GM18505 (cell line): ENCODE data around the gene LMAN1L.

Source experiments
- ATAC-seq: cut with Tn5 transposase; IDR thresholded peaks from one replicate; pipeline ENCODE4 v1.9.1; 2021; ENCODE audit not compliant: unreplicated experiment
- POLR2A ChIP-seq: IDR thresholded peaks from 4 replicates; pipeline ENCODE4 v1.6.1; 2011; ENCODE audit warnings: borderline replicate concordance; ENCODE audit not compliant: insufficient read depth, insufficient read length; ENCODE audit errors: extremely low read depth

LMAN1L gene

DNA sequence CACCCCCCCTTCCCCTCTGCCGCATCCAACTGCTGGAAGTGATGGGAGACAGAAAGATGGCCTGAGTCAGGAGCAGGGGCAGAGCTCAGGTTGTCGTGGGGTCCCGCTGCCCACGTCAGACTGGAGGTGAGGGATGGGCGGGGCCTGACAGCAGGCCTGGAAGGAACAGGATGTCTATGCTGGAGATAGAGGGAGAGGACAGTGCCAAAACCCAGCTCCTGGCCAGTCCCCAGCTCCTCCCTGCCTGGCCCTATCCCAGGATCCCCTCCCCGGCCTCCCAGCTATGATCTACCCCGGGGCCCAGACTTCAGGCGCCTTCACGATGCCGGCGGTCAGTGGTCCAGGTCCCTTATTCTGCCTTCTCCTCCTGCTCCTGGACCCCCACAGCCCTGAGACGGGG is at the start of gene LMAN1L:
Gene LMAN1L (plus strand): TSS at position 303 of the 400 bp plus-strand sequence. CDS start 20 bp downstream, at position 323.
- TF ChIP-seq POLR2A = no peak
- no peak for ATAC-seq

DNA sequence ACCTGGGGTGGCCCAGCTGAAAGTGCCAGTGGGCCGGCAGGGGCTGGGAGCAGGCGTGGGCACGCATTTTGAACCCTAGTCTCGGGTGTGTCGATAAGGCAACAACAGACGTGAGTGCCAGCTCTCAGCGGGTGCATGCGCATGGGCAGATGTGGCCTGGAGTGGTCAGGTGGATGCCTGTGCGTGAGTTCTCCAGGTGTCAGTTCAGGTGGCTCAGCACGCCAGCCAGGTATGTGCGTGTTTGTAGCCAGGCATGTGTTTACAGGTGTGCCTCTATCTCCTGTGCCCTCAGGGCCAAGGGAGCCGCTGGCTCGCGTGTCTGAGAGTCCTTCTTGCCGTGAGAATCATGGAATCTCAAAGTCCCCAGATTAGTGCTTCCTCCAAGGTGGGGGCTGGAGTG is 49.2 kb upstream of the LMAN1L start:
- TF ChIP-seq POLR2A = no peak
- ATAC-seq = no peak

DNA sequence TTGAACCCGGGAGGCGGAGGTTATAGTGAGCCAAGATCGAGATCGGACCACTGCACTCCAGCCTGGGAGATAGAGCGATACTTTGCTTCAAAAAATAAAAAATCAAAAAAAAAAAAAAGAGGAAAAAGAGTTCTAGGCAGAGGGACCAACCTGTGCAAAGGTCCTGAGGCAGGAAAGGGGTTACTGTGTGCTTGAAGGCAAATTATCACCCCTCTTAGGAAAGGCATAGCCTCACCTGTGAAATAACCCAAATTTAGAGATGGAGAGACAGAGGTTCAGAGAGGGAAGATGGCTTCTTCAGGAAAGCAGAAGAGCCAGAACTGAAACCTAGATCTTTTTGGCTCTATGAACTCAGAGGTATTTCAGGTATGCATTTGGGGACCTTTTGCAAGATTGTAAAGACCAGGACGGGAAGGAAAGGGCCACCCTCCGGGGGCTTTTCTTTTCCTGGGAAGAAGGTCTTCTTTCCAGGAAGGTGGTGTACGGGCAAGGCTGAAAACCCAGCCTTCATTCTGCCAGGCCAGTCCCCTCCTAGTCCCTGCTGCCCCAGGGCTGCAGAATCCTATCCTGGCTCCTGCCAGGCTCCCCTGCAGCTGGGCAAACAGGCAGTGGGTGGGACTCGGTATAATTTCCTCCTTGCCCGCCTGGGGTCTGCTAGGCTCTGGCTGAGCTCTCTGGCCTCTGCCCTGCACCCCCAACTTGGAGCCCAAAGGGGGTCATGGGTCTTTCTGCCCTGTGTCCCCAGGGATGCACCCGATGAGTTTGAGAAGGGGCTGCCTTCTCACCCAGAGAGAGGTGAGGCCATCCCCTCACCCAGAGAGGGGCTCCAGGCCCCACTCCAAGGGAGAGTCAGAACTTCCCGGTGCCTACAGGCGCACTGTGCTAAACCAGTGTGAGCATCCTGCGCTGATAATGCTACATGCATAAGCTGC is 45.2 kb upstream of the LMAN1L start:
- no peak for ATAC-seq
- no peak for TF ChIP-seq POLR2A

DNA sequence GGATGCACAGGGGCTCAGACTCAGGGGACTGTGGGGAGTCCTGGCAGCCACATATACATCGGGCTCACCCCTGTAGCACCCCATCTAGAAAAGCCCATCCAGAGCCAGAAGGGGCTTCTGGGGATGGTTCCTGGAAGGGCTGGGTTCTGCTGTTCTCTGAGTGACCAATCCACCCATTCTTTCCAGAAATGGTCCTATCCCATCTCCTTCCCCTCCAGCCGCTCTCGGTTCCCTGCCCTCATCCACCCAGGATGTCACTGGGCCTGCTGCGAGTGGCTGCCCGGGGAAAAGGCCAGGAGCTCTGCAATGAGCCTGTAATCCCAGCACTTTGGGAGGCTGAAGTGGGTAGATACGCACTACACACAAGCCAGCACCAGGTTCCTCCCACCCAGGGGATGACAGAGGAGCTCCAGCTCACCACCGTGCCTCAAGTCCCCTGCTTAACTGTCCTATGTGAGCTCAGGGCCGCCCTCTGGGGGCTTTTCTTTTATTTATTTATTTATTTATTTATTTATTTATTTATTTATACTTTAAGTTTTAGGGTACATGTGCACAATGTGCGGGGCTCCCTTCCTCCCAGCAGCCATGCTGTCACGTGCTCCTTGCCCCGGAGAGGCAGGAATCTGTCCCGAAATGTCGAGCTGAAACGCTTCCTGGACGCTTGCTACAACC is 44.4 kb upstream of the LMAN1L start:
- no peak for TF ChIP-seq POLR2A
- no peak for ATAC-seq

DNA sequence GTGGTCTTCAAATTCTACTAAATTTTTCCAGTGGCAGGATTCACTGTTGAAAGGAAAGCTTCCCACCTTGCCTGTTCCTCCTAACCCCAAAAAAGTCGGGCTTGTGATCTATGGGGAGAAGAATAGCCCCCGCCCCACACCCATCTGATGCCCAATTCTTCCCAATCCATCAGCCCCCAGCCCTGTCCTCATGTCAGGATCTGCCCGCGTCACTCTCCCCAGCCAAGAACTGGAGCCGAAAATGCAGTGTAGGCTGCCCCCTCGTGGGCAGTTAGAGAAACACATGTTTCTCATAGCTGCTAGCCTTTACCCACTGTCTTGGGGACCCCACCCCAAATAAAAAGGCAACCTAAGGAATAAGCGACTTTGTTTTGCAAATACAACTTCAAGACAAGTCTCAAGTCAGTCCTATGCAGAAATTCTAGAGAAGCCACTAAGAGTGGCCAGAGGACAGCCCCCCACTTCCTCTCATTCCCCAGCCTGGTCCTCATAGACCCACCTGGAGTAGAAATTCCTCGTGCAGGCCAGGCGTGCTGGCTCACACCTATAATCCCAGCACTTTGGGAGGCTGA is 43.8 kb upstream of the LMAN1L start:
- no peak for ATAC-seq
- no peak for TF ChIP-seq POLR2A

DNA sequence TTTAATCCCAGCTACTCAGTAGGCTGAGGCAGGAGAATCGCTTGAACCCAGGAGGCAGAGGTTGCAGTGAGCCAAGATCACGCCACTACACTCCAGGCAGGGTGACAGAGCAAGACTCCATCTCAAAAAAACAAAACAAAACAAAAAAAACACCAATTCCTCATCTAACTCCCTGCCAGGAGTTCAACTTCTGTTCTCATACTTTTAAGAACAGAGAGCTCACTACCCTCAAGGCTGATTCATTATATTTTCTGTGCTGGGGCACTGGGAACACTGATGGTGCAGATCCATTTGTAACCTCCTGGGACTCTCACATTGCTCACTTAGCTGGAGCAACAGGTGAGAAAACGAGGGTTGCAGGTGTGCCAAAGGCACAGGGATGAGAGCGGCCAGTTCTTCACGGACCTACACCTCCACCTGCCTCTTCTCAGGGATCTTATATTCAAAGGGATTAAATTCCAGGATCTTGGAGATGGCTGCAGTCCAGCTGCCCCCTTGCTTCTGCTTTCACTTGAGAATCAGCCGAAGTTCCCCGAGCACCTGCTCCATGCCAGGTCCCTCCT is 43.1 kb upstream of the LMAN1L start:
- no peak for ATAC-seq
- TF ChIP-seq POLR2A = no peak

DNA sequence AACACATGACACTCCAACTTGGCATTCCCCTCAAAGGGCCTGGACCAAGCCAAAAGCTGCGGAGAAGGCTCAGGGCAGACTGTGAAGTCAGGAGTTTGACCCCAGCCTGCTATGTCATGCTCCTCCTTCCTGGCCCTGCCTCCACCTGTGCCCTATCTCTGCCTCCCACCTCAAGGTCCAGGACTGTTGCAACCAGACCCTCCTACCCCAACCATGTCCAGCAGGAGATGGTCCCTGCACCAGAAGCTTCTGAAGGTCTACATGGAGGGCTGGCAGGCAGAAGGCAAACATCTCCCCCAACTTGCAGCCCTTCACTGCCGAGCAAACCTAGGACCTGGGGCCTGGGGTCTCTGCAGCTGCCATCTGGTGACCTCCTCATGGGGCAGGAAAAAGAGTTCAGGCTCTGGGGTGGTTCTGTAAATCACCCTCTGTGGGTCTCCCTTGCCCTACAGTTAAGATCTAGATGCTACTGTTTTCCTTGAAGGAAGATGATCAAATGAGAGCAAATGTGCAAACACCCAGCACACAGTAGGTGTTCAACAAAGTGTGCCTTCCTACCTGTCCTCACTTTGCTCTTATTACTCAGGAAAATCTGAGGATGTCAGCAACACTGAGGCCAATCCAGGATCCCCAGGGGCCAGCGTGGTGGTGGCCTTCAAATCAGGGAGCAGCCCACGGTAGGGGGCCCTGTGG is 42.3 kb upstream of the LMAN1L start:
- ATAC-seq = no peak
- TF ChIP-seq POLR2A = no peak

DNA sequence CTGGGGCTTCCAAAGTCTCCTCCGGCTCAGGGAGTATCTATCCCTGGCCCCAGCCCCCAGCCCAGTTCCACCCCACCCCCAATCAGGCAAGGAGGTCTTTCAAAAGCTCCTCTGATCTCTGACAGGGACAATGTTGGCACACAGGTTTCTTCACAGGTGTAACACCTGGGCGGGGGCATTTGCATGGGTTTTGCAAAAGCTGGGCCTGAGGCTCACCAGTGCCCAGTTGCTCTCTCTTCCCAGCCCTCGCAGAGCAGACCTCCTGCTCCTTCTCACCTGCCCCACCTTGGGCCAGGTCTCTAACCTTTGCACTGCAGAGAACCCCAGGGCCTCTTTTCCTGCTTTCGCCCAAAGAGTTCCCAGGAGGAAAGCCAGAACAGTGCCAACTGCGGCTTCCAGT is 39.3 kb upstream of the LMAN1L start:
- TF ChIP-seq POLR2A = no peak
- ATAC-seq = no peak

DNA sequence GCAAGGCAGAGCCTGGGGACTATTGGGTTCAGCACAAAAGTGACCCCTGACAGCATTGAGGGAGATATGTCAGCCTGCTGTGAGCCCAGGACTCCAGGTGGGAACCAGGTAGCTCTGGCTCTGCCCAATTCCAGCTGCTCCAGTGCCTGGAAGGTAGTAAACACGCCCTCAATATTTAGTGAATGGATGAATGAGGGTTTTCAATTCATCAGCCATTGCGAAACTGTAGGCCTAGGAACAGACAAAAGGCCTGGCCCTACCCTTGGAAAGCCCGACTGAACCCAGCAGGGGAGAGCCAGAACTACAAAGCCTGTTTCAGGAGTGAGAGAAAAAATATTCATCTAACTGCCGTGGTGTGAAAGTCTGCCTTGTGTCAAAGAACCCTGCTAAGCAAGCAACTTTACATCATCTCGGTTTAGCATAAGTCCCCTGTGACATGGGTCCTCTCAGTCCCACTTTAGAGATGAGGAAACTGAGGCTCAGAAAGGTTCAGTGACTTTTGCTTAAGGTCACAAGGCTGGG is 38.8 kb upstream of the LMAN1L start:
- TF ChIP-seq POLR2A = no peak
- no peak for ATAC-seq

DNA sequence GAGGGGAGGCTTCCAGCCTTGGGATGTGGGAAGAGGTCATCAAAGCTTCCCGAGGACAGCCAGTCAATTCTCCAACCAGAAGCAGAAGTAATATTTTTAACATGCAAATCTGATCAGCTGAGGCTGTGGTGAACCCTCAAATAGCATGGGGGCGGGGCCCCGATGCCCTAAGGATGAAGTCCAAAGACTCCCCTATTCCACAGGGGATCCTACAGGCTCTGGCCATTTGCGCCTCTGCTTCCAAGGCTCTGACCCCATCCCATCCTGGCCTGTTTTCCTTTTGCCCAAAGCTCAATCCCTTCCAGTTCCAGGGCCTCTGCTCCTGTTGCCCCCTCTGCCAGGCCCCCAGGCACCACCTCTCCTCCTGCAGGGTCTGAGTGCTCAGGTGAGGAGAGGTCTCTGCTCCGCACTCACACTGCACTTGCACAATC is 37.5 kb upstream of the LMAN1L start:
- no peak for TF ChIP-seq POLR2A
- no peak for ATAC-seq

DNA sequence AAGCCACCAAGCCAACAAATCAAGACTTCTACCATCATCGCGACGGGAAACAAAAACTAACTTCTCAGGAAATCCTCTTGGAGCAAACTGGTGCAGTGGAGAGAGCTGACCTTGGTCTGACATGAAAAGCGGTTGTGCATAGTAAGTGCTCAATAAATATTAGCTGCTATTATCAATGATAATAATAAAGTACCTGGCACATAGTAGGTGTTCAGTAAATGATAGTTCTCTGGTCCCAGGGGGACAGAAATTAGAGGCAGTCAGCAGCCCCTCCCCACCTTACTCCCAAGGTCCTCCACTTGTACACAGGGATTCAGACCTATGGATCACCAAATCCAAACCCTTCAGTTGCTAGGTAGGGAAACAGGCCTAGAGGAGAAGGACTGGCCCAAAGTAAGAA is 36.7 kb upstream of the LMAN1L start:
- ATAC-seq = no peak
- no peak for TF ChIP-seq POLR2A
